Stomach (tissue), 9 donors: ENCODE data around the gene HSPBAP1. TPM values are rescaled to one million over a fixed set of nuclear protein-coding genes. Genes with fewer than 3 reads are reported as not detected.

Experiments
- DNase-seq, 2 donors: peaks; one replicate each; pipeline versions ENCODE4 v3.0.0 to v3.0.0-alpha.2; 2013 to 2019
- H3K27ac ChIP-seq, 5 donors: fragments of 200-600 bp in 4 of 5; sonication (generic) in 4 of 5; one replicate each; pipeline ENCODE4 v1.5.1; 2013 to 2019; ENCODE audit warnings: mild to moderate bottlenecking in 1 of 5, moderate library complexity in 1 of 5
- H3K27me3 ChIP-seq, 3 donors: fragments of 200-600 bp; sonication (generic); one replicate each; pipeline ENCODE4 v1.5.1; 2017 to 2019; ENCODE audit warnings: mixed run types in 1 of 3
- H3K36me3 ChIP-seq, 4 donors: fragments of 200-600 bp; sonication (generic); 1 replicate in 3 of 4; 2 replicates in 1 of 4; pipeline ENCODE4 v1.5.1; 2016 to 2019
- H3K4me1 ChIP-seq, 4 donors: fragments of 200-600 bp; sonication (generic); one replicate each; pipeline ENCODE4 v1.5.1; 2016 to 2019
- H3K4me3 ChIP-seq, 4 donors: fragments of 200-600 bp; sonication (generic) in 3 of 4; one replicate each; pipeline ENCODE4 v1.5.1; 2016 to 2019; ENCODE audit warnings: mild to moderate bottlenecking in 1 of 4
- H3K9me3 ChIP-seq, 4 donors: fragments of 200-600 bp; sonication (generic); one replicate each; pipeline ENCODE4 v1.5.1; 2016 to 2019
- CTCF ChIP-seq, 7 experiments: fragments of 450-650 bp in 4 of 7; fragments of 200-600 bp in 3 of 7; sonication (generic) in 3 of 7; IDR thresholded peaks; one replicate each; pipeline ENCODE4 v1.5.1; 2016 to 2019; ENCODE audit warnings: antibody characterized with exemption in 7 of 7, control low read depth in 2 of 7, mild to moderate bottlenecking in 1 of 7
- EP300 ChIP-seq: sonication (generic); formaldehyde crosslinking; IDR thresholded peaks from one replicate; pipeline ENCODE4 v1.6.1; 2017; ENCODE audit warnings: antibody characterized with exemption
- POLR2A ChIP-seq, 4 donors: fragments of 450-650 bp; IDR thresholded peaks; one replicate each; pipeline ENCODE4 v1.6.1; 2016; ENCODE audit warnings: antibody characterized with exemption in 4 of 4, control low read depth in 2 of 4, mild to moderate bottlenecking in 1 of 4, moderate library complexity in 1 of 4
- POLR2AphosphoS5 ChIP-seq, 3 donors: sonication (generic); formaldehyde crosslinking; IDR thresholded peaks; one replicate each; pipeline ENCODE4 v1.6.1; 2016; ENCODE audit warnings: antibody characterized with exemption in 3 of 3
- WGBS, 5 donors: extraction: QIAGEN DNeasy Blood & Tissue Kit in 3 of 5; methylation state at CpG; one replicate each; pipeline versions ENCODE4 v1.1.5 to v1.1.7; 2013 to 2018; 5-methylcytosine and 5-hydroxymethylcytosine counted together
- intact Hi-C: fragments of 100-400 bp; cut with DNase I; formaldehyde crosslinking; loops from one replicate; pipeline ENCODE4 v1.15.1; 2023; ENCODE audit warnings: low total_unique reads
- polyA plus RNA-seq, 3 donors: library from polyadenylated mRNA; stranded (reverse); fragments of 200-250 nt; gene quantifications; one replicate each; pipeline ENCODE4 v1.2.3, GENCODE V29; 2013
- total RNA-seq, 5 donors: library from RNA; depleted of rRNA; stranded (reverse); fragments of >200 nt; gene quantifications; one replicate each; pipeline versions ENCODE4 v1.1.0 to v1.2.3, GENCODE V29; 2014 to 2016
- donor health status: healthy with polysubstance abuse.
- donor health status: Bipolar disorder and iron deficiency.
- donor health status: healthy.

The HSPBAP1 gene
- total and polyA plus RNA-seq, 8 donors: 1.7 to 16.5 (median 8.8) TPM; not detected in 1

- no peaks in the 10 kb centered on the region for H3K27me3 ChIP-seq
- H3K27ac ChIP-seq: no peak overlapping the region
- no peaks in the 10 kb centered on the region for H3K9me3 ChIP-seq
- peaks cover 12 to 91% (median 47%) of the 10 kb centered on the region in 4 donors for H3K36me3 ChIP-seq
- peaks cover 2 to 11% (median 6%) of the 10 kb centered on the region in 4 donors for H3K4me1 ChIP-seq
- TF ChIP-seq POLR2A (IDR thresholded peaks at IDR 0.05) (no peak), EP300 (no peak), POLR2AphosphoS5 (IDR thresholded peaks at IDR 0.05) (no peak), CTCF (IDR thresholded peaks at IDR 0.05) (no peak)
- H3K4me3 ChIP-seq: no peak overlapping the region
- intact Hi-C loops: no loop called here
- DNase-seq: no peak
Measured at GRCh38 chr3:122695927-122696561, 97.6 kb downstream of the HSPBAP1 start.

- no peak for DNase-seq
- H3K36me3 ChIP-seq: peaks cover 8 to 81% (median 36%) of the 10 kb centered on the region in 4 donors
- H3K27ac ChIP-seq: no peak overlapping the region
- no peaks in the 10 kb centered on the region for H3K27me3 ChIP-seq
- WGBS, 5 donors: 79 to 93% (median 87%) methylated on average over 7 of the region's 7 CpGs
- H3K4me3 ChIP-seq: no peak overlapping the region
- peaks cover 6 to 11% (median 6%) of the 10 kb centered on the region in 4 donors for H3K4me1 ChIP-seq
- no peaks in the 10 kb centered on the region for H3K9me3 ChIP-seq
- intact Hi-C loops: no loop called here
- TF ChIP-seq POLR2A (IDR thresholded peaks at IDR 0.05) (no peak), POLR2AphosphoS5 (IDR thresholded peaks at IDR 0.05) (no peak), CTCF (IDR thresholded peaks at IDR 0.05) (no peak), EP300 (no peak)
Measured at GRCh38 chr3:122694966-122695365, 98.7 kb downstream of the HSPBAP1 start.

- peaks cover 0 to 58% (median 26%) of the 10 kb centered on the region in 4 donors for H3K36me3 ChIP-seq
- H3K27me3 ChIP-seq: no peaks in the 10 kb centered on the region
- H3K27ac ChIP-seq: peak overlapping the region in 1 of 5 donors; percentile 16
- intact Hi-C loops: no loop called here
- peak in 1 of 2 donors; percentile 44 for DNase-seq
- H3K9me3 ChIP-seq: no peaks in the 10 kb centered on the region
- TF ChIP-seq POLR2AphosphoS5 (IDR thresholded peaks at IDR 0.05) (no peak), EP300 (no peak), CTCF (IDR thresholded peaks at IDR 0.05) (no peak), POLR2A (IDR thresholded peaks at IDR 0.05) (no peak)
- 27 to 51% (median 44%) methylated on average over 3 of the region's 3 CpGs for WGBS, 5 donors
- H3K4me1 ChIP-seq: peaks cover 6 to 17% (median 6%) of the 10 kb centered on the region in 4 donors
- no peak overlapping the region for H3K4me3 ChIP-seq
Measured at GRCh38 chr3:122692674-122693073, 101.0 kb downstream of the HSPBAP1 start.

GRCh38 chr3:122691195-122691594, 102.4 kb downstream of the HSPBAP1 start:
- Histone ChIP-seq H3K4me3 (no peak overlapping the region), H3K27ac (no peak overlapping the region), H3K27me3 (no peaks in the 10 kb centered on the region), H3K36me3 (peaks cover 0 to 43% (median 26%) of the 10 kb centered on the region in 4 donors), H3K4me1 (peaks cover 6 to 17% (median 6%) of the 10 kb centered on the region in 4 donors), H3K9me3 (no peaks in the 10 kb centered on the region)
- DNase-seq: peak; percentile 37 to 46
- WGBS, 5 donors: 45 to 64% (median 57%) methylated on average over 4 of the region's 4 CpGs
- intact Hi-C loops: no loop called here
- no peak for TF ChIP-seq POLR2A (IDR thresholded peaks at IDR 0.05)
- no peak for TF ChIP-seq EP300
- no peak for TF ChIP-seq POLR2AphosphoS5 (IDR thresholded peaks at IDR 0.05)
- TF ChIP-seq CTCF (IDR thresholded peaks at IDR 0.05): no peak
